NCI-H748 treated with DMSO at 0.1 percent for 48 hours (cell line): ENCODE results near the gene KCNAB2.

ENCODE experiments used
- DNase-seq: peaks from one replicate; lab custom pipeline; 2025; lab: John Stamatoyannopoulos, UW

The KCNAB2 gene

GRCh38 chr1:6130036-6130435 is 84.3 kb downstream of the KCNAB2 start:
- DNase-seq = no peak

GRCh38 chr1:6130596-6130995 is 84.9 kb downstream of the KCNAB2 start:
- DNase-seq = no peak

GRCh38 chr1:6131561-6131960 is 85.9 kb downstream of the KCNAB2 start:
- DNase-seq = no peak

GRCh38 chr1:6133146-6133895 is 87.6 kb downstream of the KCNAB2 start:
- DNase-seq = no peak

GRCh38 chr1:6134206-6134605 is 88.5 kb downstream of the KCNAB2 start:
- DNase-seq = no peak

GRCh38 chr1:6134741-6135510 is 89.2 kb downstream of the KCNAB2 start:
- no peak for DNase-seq

- DNase-seq = no peak
Observed at GRCh38 chr1:6136516-6137220, 91.0 kb downstream of the KCNAB2 start.

GRCh38 chr1:6137758-6138157 is 92.1 kb downstream of the KCNAB2 start:
- no peak for DNase-seq

GRCh38 chr1:6140413-6140812 is 94.7 kb downstream of the KCNAB2 start:
- DNase-seq = no peak

- no peak for DNase-seq
Observed at GRCh38 chr1:6141592-6141991, 95.9 kb downstream of the KCNAB2 start.

GRCh38 chr1:6142036-6142621 is 96.4 kb downstream of the KCNAB2 start:
- no peak for DNase-seq

- DNase-seq = no peak
Observed at GRCh38 chr1:6142734-6143133, 97.0 kb downstream of the KCNAB2 start.

GRCh38 chr1:6143395-6143794 is 97.7 kb downstream of the KCNAB2 start:
- no peak for DNase-seq

GRCh38 chr1:6144175-6144574 is 98.5 kb downstream of the KCNAB2 start:
- DNase-seq = no peak

- DNase-seq = no peak
Observed at GRCh38 chr1:6144647-6145395, 99.1 kb downstream of the KCNAB2 start.

GRCh38 chr1:6145396-6145750 is 99.7 kb downstream of the KCNAB2 start:
- no peak for DNase-seq

GRCh38 chr1:6145864-6146410 is 100.2 kb downstream of the KCNAB2 start:
- DNase-seq = no peak

GRCh38 chr1:6148497-6149241 is 103.0 kb downstream of the KCNAB2 start:
- DNase-seq = peak; percentile 41

GRCh38 chr1:6149597-6149996 is 103.9 kb downstream of the KCNAB2 start:
- no peak for DNase-seq

GRCh38 chr1:6150006-6150938 is 104.6 kb downstream of the KCNAB2 start:
- DNase-seq = no peak
